ENCODE measurements around the gene ODF4. TPM values are rescaled to one million over a fixed set of nuclear protein-coding genes. Genes with fewer than 3 reads are reported as not detected.
A peak's percentile ranks its signal among the peaks of the same experiment; 100 is the strongest.

Gene ODF4
- total RNA-seq = not detected

GRCh38 chr17:8339540-8339939 is at the start of gene ODF4:
TSS of gene ODF4 (plus strand) at chr17:8339840. CDS start at chr17:8340052, 212 bp downstream.
- no peak for DNase-seq (ENCODE audit: low spot score in 2 of 2)
- Histone ChIP-seq H3K36me3 (no peaks in the 10 kb centered on the region), H3K27ac (no peak within 1 kb of the TSS), H3K4me1 (no peaks in the 10 kb centered on the region), H3K27me3 (no peaks in the 10 kb centered on the region), H3K9me3 (no peaks in the 10 kb centered on the region), H3K4me3 (peak within 1 kb of the TSS in 1 of 2 donors; percentile 53)
- no peak for TF ChIP-seq CTCF (IDR thresholded peaks at IDR 0.05)
- intact Hi-C loops (cut with DNase I) = no loop called here

- H3K27me3 ChIP-seq = no peaks in the 10 kb centered on the region
- H3K36me3 ChIP-seq = no peaks in the 10 kb centered on the region
- no peak for DNase-seq (ENCODE audit: low spot score in 2 of 2)
- no peaks in the 10 kb centered on the region for H3K9me3 ChIP-seq
- intact Hi-C loops (cut with DNase I) = no loop called here
- H3K4me3 ChIP-seq = no peak overlapping the region
- no peak for TF ChIP-seq CTCF (IDR thresholded peaks at IDR 0.05)
- no peak overlapping the region for H3K27ac ChIP-seq
- peaks cover 4 to 16% of the 10 kb centered on the region in 2 donors for H3K4me1 ChIP-seq
Observed at GRCh38 chr17:8290043-8290442, 49.6 kb upstream of the ODF4 start.

GRCh38 chr17:8292639-8293395 is 46.8 kb upstream of the ODF4 start:
- Histone ChIP-seq H3K4me1 (peaks cover 4 to 16% of the 10 kb centered on the region in 2 donors), H3K4me3 (no peak overlapping the region), H3K9me3 (no peaks in the 10 kb centered on the region), H3K27me3 (no peaks in the 10 kb centered on the region), H3K27ac (no peak overlapping the region), H3K36me3 (no peaks in the 10 kb centered on the region)
- no peak for DNase-seq (ENCODE audit: low spot score in 2 of 2)
- intact Hi-C loops (cut with DNase I) = no loop called here
- TF ChIP-seq CTCF (IDR thresholded peaks at IDR 0.05) = no peak

- intact Hi-C loops (cut with DNase I) = no loop called here
- peak overlapping the region; percentile 82 to 83 for H3K27ac ChIP-seq
Observed at GRCh38 chr17:8294361-8294760, 45.3 kb upstream of the ODF4 start.

GRCh38 chr17:8294814-8295316 is 44.8 kb upstream of the ODF4 start:
- DNase-seq (ENCODE audit: low spot score in 2 of 2) = no peak
- Histone ChIP-seq H3K4me1 (peaks cover 0 to 5% of the 10 kb centered on the region in 2 donors), H3K27ac (peak overlapping the region; percentile 82 to 83), H3K9me3 (no peaks in the 10 kb centered on the region), H3K4me3 (peak overlapping the region; percentile 73 to 74), H3K27me3 (no peaks in the 10 kb centered on the region), H3K36me3 (no peaks in the 10 kb centered on the region)
- intact Hi-C loops (cut with DNase I) = loop anchor here (5.0 kb wide), 1 partner anchor 108 kb away; no protein-coding TSS in a partner anchor
- no peak for TF ChIP-seq CTCF (IDR thresholded peaks at IDR 0.05)

More at GRCh38 chr17:8294361-8294760, 45.3 kb upstream of the ODF4 start:
- no peaks in the 10 kb centered on the region for H3K27me3 ChIP-seq
- H3K9me3 ChIP-seq = no peaks in the 10 kb centered on the region
- H3K36me3 ChIP-seq = no peaks in the 10 kb centered on the region
- DNase-seq (ENCODE audit: low spot score in 2 of 2) = no peak
- peaks cover 1 to 10% of the 10 kb centered on the region in 2 donors for H3K4me1 ChIP-seq
- no peak for TF ChIP-seq CTCF (IDR thresholded peaks at IDR 0.05)
- H3K4me3 ChIP-seq = peak overlapping the region in 1 of 2 donors; percentile 74
